ENCODE data around the gene AGMO. TPM values are rescaled to one million over a fixed set of nuclear protein-coding genes. Genes with fewer than 3 reads are reported as not detected.

Gene AGMO
- polyA plus RNA-seq, 2 of the 4 experiments (the other 2 are of a cell fraction): 2.6 to 7.9 TPM

GRCh38 chr7:15607529-15608210 is 45.9 kb upstream of the AGMO start:
- TF ChIP-seq E2F6 (IDR thresholded peaks at IDR 0.05; ENCODE audit: borderline replicate concordance, low read depth) (no peak), CEBPB (IDR thresholded peaks at IDR 0.05) (peak in 1 of 2 experiments; percentile 1; a peak in 1 of 4 replicates), USF2 (IDR thresholded peaks at IDR 0.05) (no peak), HOXB13 (CRISPR knock-in tag; IDR thresholded peaks at IDR 0.05; ENCODE audit: low read depth) (no peak)
- Histone ChIP-seq H3K4me1 (no peaks in the 10 kb centered on the region; the same call in 2 of the 3 replicates), H3K27ac (peak overlapping the region; percentile 35 to 48; a peak in 3 of 6 replicates), H3K4me2 (peak overlapping the region; percentile 64), H3K9me3 (no peaks in the 10 kb centered on the region), H3K4me3 (peak overlapping the region; percentile 41)
- DNase-seq (ENCODE audit: low read depth in 1 of 2, low spot score in 1 of 2) (no peak), ATAC-seq (no peak), FAIRE-seq (no peak)
- ChIA-PET CTCF (interaction anchor here (0.7 to 3.0 kb wide), 2 partner anchors 53 to 303 kb away, joined by 3 to 6 read pairs; no protein-coding TSS in a partner anchor), POLR2A (no interaction called here)
- 18% methylated on average over 5 of the region's 5 CpGs for WGBS (ENCODE audit: missing lambda C conversion rate)

GRCh38 chr7:15606561-15606960 is 44.7 kb upstream of the AGMO start:
- WGBS (ENCODE audit: missing lambda C conversion rate): 27% methylated on average over 3 of the region's 3 CpGs
- Histone ChIP-seq H3K9me3 (no peaks in the 10 kb centered on the region), H3K27ac (no peak overlapping the region), H3K4me3 (no peak overlapping the region), H3K4me2 (no peak overlapping the region), H3K4me1 (no peaks in the 10 kb centered on the region; the same call in 2 of the 3 replicates)
- ATAC-seq (no peak), DNase-seq (ENCODE audit: low read depth in 1 of 2, low spot score in 1 of 2) (no peak), FAIRE-seq (peak; percentile 89)
- CTCF ChIA-PET: no interaction called here
- no peak for TF ChIP-seq HEYL (CRISPR knock-in tag; IDR thresholded peaks at IDR 0.05)
- peak; percentile 85 for TF ChIP-seq MAFK (IDR thresholded peaks at IDR 0.05; ENCODE audit: partially characterized antibody)
- POLR2A ChIA-PET: no interaction called here

GRCh38 chr7:15604166-15604565 is 42.4 kb upstream of the AGMO start:
- Histone ChIP-seq H3K4me1 (no peaks in the 10 kb centered on the region; the same call in 2 of the 3 replicates), H3K4me2 (no peak overlapping the region), H3K4me3 (no peak overlapping the region), H3K9me3 (no peaks in the 10 kb centered on the region), H3K27ac (no peak overlapping the region)
- CTCF ChIA-PET: no interaction called here
- FAIRE-seq (no peak), DNase-seq (ENCODE audit: low read depth in 1 of 2, low spot score in 1 of 2) (no peak), ATAC-seq (no peak)
- POLR2A ChIA-PET: no interaction called here
- TF ChIP-seq HES2 (IDR thresholded peaks at IDR 0.05): no peak
- TF ChIP-seq MAFK (IDR thresholded peaks at IDR 0.05; ENCODE audit: partially characterized antibody): peak; percentile 96
- 89% methylated on average over 1 of the region's 1 CpG for WGBS (ENCODE audit: missing lambda C conversion rate)

- Histone ChIP-seq H3K9me3 (no peaks in the 10 kb centered on the region), H3K4me3 (no peak overlapping the region), H3K4me1 (no peaks in the 10 kb centered on the region; the same call in 2 of the 3 replicates), H3K27ac (no peak overlapping the region), H3K4me2 (no peak overlapping the region)
- DNase-seq (ENCODE audit: low read depth in 1 of 2, low spot score in 1 of 2) (no peak), FAIRE-seq (no peak), ATAC-seq (no peak)
- ChIA-PET CTCF (no interaction called here), POLR2A (no interaction called here)
- TF ChIP-seq CEBPB (IDR thresholded peaks at IDR 0.05) (no peak), RCOR1 (IDR thresholded peaks at IDR 0.05; ENCODE audit: low read depth, low read length) (no peak), SREBF2 (IDR thresholded peaks at IDR 0.05) (no peak), NPAS2 (CRISPR knock-in tag; IDR thresholded peaks at IDR 0.05; ENCODE audit: borderline replicate concordance) (no peak), MAX (IDR thresholded peaks at IDR 0.05) (no peak), RARB (CRISPR knock-in tag; IDR thresholded peaks at IDR 0.05) (no peak), HOXB13 (CRISPR knock-in tag; IDR thresholded peaks at IDR 0.05; ENCODE audit: low read depth) (no peak), JUNB (IDR thresholded peaks at IDR 0.05) (no peak), ATOH8 (CRISPR knock-in tag; IDR thresholded peaks at IDR 0.05; ENCODE audit: low read depth) (no peak), USF2 (IDR thresholded peaks at IDR 0.05) (no peak), FOSL2 (IDR thresholded peaks at IDR 0.05) (no peak), FOSL2 (CRISPR knock-in tag; IDR thresholded peaks at IDR 0.05) (no peak), HES2 (IDR thresholded peaks at IDR 0.05) (no peak), HMGXB4 (CRISPR knock-in tag; IDR thresholded peaks at IDR 0.05; ENCODE audit: borderline replicate concordance) (no peak), HOXB5 (CRISPR knock-in tag; IDR thresholded peaks at IDR 0.05) (no peak), EP300 (IDR thresholded peaks at IDR 0.05) (no peak), MAZ (IDR thresholded peaks at IDR 0.05; ENCODE audit: borderline replicate concordance, low read depth, low read length) (no peak), POLR2A (IDR thresholded peaks at IDR 0.05; ENCODE audit: low read length) (no peak), TP53 (CRISPR knock-in tag; IDR thresholded peaks at IDR 0.05) (no peak)
- WGBS (ENCODE audit: missing lambda C conversion rate): 21% methylated on average over 2 of the region's 2 CpGs
Observed at GRCh38 chr7:15603124-15603523, 41.3 kb upstream of the AGMO start.
